GM21619 (cell line): Measurements from ENCODE around the gene ABCG5.

Source experiments
- ATAC-seq: cut with Tn5 transposase; IDR thresholded peaks from one replicate; pipeline ENCODE4 v1.9.1; 2021; ENCODE audit not compliant: unreplicated experiment

Gene ABCG5

GRCh38 chr2:43810888-43811287 lies 27.8 kb downstream of the ABCG5 start:
- no peak for ATAC-seq

- ATAC-seq = no peak
Measured at GRCh38 chr2:43810452-43810851, 28.2 kb downstream of the ABCG5 start.

GRCh38 chr2:43806719-43807031 lies 32.0 kb downstream of the ABCG5 start:
- no peak for ATAC-seq

- no peak for ATAC-seq
Measured at GRCh38 chr2:43803113-43803512, 35.5 kb downstream of the ABCG5 start.

GRCh38 chr2:43802135-43802534 lies 36.5 kb downstream of the ABCG5 start:
- ATAC-seq = no peak

- no peak for ATAC-seq
Measured at GRCh38 chr2:43800894-43801293, 37.7 kb downstream of the ABCG5 start.

- ATAC-seq = no peak
Measured at GRCh38 chr2:43798300-43798699, 40.3 kb downstream of the ABCG5 start.

GRCh38 chr2:43796206-43796605 lies 42.4 kb downstream of the ABCG5 start:
- no peak for ATAC-seq

GRCh38 chr2:43794956-43795355 lies 43.7 kb downstream of the ABCG5 start:
- no peak for ATAC-seq

- peak; percentile 61 for ATAC-seq
Measured at GRCh38 chr2:43792653-43793052, 46.0 kb downstream of the ABCG5 start.

- ATAC-seq = no peak
Measured at GRCh38 chr2:43791035-43791765, 47.4 kb downstream of the ABCG5 start.

GRCh38 chr2:43790147-43790546 lies 48.5 kb downstream of the ABCG5 start:
- ATAC-seq = no peak

- no peak for ATAC-seq
Measured at GRCh38 chr2:43788646-43789045, 50.0 kb downstream of the ABCG5 start.

- no peak for ATAC-seq
Measured at GRCh38 chr2:43787895-43788294, 50.7 kb downstream of the ABCG5 start.

GRCh38 chr2:43778233-43778632 lies 60.4 kb downstream of the ABCG5 start:
- no peak for ATAC-seq

- ATAC-seq = no peak
Measured at GRCh38 chr2:43777306-43777926, 61.2 kb downstream of the ABCG5 start.

- ATAC-seq = no peak
Measured at GRCh38 chr2:43776324-43776723, 62.3 kb downstream of the ABCG5 start.

GRCh38 chr2:43774617-43775016 lies 64.0 kb downstream of the ABCG5 start:
- ATAC-seq = no peak

GRCh38 chr2:43773876-43774613 lies 64.6 kb downstream of the ABCG5 start, which contains the start of gene DYNC2LI1:
DYNC2LI1 (plus strand) TSS chr2:43774039; CDS start chr2:43774139, 100 bp downstream.
- ATAC-seq = peak; percentile 100

- ATAC-seq = no peak
Measured at GRCh38 chr2:43766006-43766405, 72.6 kb downstream of the ABCG5 start.

GRCh38 chr2:43764086-43764705 lies 74.4 kb downstream of the ABCG5 start:
- ATAC-seq = no peak

- no peak for ATAC-seq
Measured at GRCh38 chr2:43763091-43763490, 75.5 kb downstream of the ABCG5 start.
